GM18868 (cell line): ENCODE measurements around the gene RAB35.

ENCODE experiments used
- ATAC-seq: cut with Tn5 transposase; IDR thresholded peaks from one replicate; pipeline ENCODE4 v1.9.1; 2021; ENCODE audit warnings: mild to moderate bottlenecking, moderate library complexity; ENCODE audit not compliant: unreplicated experiment

Gene RAB35

DNA sequence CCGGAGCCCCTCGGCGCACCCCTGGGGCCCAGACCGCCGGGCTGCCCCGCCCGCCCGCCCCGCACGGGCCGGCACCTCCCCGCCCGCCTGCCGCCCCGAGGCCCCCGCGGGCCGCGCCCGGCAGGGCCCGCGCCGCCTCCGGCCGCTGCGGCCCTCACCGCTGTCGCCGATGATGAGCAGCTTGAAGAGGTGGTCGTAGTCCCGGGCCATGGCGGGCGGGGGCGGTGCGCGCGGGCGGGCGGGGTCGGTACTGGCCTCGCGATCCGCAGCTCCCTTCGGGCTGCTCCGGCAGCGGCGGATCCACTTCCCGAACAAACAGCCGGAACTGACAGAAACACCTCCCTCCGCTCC is at the start of gene RAB35:
Gene RAB35 (minus strand): TSS at position 313 of the 351 bp plus-strand sequence. CDS start 103 bp downstream, at position 210.
- peak; percentile 8 for ATAC-seq

DNA sequence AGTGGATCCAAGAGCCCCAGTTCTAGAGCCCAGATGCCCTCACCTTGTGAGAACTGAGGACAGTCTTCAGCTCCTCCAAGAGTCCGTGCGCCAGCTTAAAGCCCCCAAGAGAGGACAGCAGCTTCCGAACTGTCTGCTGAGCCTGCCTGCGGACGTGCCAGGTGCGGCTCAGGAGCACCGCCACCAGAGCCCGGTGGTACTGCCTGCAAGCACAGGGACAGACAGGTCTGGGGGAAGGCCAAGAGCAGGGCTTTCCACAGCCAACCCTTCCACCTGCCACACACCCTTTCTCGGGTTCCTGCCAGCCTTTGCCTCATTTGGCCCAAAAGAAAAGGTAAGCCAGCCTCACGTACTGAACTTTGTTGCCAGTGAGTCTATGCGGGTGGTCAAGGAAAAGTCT is 47.7 kb upstream of the RAB35 start:
- ATAC-seq: no peak

DNA sequence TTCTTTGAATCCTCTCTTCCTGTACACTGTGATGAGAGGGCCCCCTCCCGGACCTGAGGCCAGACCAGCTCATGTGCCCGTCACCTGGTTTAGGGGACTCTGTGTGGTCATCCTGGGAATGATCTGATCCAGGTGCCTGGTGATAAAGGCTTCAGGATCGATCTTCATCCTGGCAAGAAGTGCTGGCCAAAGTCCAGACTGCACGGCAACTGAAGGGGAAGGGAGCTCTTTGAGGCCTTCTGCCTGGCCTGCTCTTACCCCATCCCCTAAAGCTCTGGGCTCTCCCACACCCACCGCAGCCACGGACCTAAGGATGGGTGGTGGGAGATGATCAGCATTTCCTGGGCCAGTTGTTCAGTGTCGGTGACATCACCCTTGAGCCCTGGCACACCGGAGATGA is 46.2 kb upstream of the RAB35 start:
- no peak for ATAC-seq

DNA sequence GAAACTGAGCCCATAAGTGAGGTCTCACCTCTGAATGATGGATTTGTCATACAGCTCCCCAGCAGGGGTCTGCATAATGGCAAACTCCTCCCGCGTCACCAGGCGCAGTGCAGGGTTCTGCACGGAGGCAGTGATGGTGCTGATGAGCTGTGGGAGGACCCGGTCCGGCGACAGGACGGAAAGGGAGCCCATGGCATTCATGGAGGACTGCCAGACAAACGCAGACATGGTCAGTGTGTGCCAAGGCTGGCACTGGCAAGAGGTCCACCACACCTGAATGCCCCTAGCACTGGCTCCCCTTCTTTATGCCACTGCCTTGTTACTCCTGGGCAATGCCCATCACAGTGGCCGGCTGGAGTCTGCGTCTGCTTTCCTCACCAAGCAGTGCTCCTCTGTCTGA is 45.3 kb upstream of the RAB35 start:
- no peak for ATAC-seq

DNA sequence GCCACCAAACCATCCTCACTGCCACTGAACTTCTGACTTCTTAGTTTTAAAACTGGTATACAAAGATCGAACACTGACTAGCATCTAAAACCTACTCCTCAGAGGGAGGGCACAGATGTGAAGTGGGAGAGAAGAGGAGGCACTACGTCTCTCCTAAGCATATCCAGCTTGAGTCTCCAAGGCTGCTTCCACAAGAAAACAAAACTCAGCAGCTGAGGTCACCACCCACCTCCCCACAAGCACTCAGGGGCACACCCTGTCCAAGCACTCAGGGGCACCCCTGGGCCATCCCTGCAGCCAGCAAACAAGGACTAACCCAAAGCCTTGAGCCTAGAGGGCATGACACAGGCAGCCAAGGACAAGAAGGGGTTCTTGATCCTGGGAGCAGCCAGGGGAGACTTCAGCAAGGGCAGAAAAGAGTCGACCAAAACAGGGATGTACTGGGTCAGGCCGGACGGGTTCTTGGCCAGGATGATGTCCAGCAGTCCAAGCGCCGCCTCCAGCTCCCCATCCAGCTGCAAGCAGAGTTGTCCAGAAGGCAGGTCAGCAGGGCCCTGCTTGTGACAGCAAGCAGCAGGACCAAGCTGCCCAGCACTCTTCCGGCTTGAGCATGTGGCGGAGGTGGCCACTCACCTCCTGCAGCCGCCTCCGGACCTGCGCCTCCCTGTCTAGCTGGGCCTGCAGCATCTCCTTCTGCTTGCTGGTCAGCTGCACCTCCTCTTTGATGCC is 43.1 kb upstream of the RAB35 start:
- no peak for ATAC-seq

DNA sequence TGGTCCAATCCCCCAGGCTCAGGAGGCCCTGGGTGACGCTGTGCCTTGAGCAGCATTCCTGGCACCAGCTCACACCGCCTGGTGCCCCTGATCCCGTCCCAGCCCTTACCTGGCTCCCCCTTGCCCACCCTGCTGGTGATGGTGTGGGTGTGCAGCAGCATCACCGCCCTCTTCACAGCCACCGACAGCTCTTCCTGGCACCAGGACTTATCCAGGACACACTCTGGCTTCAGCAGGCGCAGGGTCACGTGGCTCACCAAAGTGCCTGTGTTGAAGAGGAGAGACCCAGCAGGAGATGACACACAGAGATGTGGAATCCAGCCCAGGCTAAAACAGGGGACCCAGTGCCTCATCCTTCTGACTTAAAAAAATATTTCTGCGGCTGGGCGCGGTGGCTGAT is 41.8 kb upstream of the RAB35 start:
- ATAC-seq: no peak

DNA sequence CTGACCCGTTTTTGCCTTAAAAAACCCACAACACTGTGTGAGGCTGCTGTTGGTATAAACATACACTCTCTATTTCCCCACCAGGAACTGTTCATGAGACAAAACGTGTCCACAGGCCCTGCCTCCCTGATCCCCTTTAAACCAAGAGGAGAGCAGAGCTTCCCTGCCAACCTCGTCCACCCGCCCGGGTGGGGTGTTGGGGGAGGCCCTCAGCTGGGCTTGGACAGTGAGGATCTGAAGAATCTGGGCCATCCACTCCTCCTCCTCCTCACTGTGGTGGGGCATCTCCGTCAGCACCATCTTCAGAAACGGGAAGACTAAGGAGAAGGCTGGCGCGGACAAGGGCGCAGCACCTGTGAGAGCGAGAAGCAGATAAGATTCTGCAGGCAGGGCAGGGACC is 41.1 kb upstream of the RAB35 start:
- ATAC-seq: no peak

DNA sequence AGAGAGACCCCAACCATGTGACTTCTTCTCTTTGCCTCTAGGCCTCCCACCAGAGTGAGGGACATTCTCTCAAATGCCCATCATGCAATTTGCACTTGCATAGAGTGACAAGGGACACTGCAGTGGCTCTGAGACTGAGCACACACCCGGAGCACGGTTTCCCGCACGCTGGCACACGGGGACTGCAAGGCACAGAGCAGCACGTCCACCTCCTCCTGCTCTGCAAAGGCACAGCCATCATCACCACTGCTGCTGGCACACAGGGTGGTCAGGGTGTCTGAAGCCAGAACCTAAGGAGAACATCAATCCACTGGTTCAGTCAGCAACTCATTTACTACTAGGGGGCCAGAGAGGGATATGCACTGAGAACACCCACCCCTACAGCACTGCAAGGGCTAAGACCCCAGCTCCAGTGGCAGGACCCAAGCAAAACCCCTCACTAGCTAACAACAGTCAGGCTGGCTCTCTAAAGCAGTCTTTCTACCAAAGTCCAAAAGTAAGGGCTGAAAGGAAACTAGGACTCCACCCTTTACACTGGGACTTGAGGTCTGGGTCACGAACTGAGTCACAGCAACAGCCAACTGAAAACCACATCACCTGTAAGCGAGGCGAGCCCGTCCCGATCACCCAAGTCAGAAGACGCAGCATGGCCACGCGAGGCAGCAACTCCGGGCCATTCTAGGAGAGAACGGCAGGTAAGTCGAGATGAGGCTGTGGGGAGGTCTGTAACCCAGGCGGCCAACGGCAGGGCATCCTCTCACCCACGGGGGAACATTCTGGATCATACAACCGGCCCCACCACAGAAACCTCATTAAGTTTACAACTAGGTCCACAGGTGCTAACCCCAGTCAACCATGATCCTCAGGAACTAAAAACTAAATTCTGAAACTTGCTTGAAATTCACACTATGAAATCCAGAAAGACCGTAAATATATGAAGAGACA is 40.0 kb upstream of the RAB35 start:
- no peak for ATAC-seq

DNA sequence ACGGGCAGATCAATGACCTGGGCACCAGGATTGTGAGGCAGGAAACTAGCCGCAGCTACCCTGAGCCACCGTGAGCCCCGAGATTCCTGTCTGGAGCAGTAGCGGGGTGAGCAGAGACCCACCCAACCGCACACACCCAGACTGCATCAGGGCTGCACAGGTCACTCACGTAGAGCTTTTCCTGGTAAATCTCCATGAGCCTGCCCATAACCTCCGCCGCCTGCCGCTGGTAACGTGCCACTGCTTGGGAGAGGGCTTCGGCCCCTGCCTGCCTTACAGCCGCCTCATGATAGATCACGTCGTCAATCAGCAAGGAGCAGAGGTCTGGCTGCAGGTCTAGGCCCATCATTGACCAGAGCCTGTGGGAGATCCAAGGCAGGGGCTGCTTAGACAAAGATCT is 38.5 kb upstream of the RAB35 start:
- no peak for ATAC-seq

DNA sequence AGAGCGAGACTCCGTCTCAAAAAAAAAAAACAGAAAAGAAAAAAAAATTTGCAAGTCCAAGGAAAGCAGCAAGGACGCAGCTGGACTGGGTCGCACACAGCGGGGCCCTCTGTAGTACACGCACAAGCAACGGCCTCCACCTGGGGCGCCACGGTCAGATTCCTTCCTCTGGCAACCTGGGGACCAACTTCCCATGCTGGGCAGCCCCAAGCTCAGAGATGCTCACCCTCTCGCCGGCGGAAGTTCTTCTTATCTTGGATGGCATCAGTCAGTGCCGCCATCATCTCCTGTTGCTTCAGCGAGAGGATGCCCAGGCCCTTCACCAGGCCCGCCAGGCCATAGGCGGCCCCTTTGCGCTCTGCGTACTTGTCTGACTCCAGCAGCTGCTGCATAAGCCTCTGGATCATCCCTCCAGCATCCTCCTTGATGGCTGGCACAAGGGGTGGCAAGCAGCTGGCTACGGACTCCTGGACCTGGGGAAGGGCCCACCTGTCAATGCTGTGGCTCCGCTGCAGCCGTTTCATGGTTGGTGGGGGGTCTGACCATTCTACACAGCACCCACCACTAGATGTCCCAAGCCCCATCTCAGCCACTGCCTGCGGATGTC is 34.5 kb upstream of the RAB35 start:
- no peak for ATAC-seq

DNA sequence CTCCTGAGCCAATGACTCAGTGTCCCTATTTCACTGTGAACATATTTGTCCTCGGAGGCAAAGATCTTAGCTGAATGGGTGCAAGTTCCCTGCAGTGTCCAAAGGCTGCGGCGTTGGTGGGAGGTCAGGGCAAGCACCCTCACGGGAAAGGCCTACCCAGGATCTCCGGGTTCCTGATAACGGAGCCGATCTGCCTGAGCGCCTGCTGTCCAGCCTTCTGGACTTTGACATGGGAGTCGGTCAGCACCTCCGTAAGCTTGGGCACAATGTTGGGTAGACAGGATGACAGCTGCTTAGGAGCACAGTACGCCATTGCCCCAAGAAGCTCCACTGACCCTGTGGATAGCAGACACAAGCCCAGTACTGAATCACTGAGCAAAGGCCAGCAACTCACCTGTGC is 31.5 kb upstream of the RAB35 start:
- ATAC-seq: no peak

DNA sequence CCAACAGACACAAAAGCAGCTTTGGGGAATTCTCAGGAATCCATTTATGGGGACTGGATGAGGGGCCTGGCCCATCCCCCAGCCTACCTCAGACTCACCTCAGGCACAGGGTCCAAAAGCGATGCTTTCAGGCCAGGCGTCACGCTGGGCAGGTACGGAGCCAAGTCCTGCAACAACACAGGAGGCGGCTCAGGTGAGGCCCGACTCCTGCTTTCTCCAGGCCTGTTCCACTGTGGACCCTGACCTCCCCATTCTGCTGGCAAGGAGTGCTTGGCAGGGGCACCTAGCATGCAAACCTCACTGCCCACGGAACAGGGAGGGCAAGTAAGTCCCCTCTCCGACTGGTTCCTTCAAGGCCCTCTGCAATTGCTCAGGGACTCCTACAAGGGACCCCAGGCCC is 28.6 kb upstream of the RAB35 start:
- ATAC-seq: no peak

DNA sequence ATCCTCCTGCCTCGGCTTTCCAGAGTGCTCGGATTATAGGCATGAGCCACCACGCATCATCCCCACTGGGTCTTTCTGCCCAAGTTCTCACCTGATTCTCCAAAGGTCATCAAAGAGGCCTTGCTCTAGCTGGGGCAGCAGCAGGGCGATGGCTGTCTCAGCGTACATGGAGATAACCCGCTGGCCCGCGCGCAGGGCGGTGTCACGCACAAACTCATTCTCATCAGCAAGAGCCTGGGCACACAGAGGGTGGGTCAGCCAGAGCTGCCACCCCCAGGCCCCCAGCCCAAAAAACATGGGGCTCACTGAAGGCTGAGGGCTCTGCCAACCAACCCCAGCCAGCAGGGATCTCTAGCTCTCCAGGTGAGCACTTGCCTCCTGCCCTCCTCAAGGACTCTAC is 27.7 kb upstream of the RAB35 start:
- no peak for ATAC-seq

DNA sequence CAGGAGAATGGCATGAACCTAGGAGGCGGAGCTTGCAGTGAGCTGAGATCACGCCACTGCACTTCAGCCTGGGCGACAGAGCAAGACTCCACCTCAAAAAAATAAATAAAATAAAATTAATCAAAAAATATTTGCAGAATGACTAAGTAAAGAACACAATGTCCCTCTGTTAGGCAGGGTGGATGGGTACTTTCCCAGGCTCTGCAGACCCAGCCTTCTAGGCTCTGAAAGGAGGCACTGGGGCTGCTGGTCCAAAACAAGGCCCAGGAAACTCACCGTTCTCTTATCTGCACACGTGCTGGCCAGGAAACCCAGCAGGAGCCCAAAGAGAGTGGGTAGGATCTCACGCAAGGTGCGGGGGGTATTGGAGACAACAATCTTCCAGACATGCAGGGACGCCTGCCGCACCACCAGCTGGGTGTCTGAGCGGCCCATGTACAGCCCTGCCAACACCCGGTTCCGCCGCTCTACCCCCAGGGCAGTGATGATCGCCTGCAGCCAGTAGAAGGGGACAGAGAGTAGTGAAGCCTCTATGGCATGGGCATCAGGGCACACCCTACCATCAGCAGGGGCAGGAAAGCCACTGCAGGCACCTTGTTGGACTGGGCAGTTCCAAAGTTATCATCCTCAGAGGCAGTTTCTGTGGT is 25.8 kb upstream of the RAB35 start:
- ATAC-seq: no peak

DNA sequence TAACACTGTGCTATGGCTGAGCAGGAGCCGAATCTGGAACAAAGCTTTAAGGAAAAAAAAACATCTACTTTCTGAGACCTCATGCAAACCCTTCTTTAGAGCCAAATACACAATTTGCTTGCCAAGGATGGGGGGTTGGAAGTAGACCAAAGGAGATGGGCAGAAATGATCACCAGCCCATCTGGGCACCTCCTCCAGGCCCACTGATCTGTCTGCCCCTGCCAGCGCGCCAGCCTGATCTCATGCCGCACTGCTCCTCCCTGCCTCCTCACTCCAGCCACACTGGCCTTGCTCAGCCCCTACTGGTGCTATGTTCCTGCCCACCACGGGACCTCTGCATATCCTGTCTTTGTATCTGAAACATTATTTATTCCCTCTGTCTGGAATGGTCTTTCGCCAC is 24.8 kb upstream of the RAB35 start:
- no peak for ATAC-seq

DNA sequence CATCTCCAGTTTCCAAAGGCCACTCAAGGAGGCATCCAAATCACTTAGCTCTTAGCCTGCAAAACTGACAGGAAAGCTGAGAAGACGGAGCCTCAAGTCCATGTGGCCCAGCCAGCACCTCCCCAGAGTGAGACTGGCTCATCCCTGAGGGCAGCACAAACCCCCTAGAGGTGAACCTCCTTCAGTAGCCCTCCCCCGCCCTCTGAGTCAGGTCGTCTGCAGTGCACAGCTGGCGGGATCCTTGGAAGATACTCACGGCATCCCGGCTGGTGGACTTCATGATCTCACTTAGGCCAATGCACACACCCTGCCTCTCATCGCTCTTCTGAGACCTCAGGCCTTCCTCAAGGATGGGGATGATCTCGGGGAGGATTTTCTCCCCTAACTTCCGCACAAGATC is 24.1 kb upstream of the RAB35 start:
- no peak for ATAC-seq

DNA sequence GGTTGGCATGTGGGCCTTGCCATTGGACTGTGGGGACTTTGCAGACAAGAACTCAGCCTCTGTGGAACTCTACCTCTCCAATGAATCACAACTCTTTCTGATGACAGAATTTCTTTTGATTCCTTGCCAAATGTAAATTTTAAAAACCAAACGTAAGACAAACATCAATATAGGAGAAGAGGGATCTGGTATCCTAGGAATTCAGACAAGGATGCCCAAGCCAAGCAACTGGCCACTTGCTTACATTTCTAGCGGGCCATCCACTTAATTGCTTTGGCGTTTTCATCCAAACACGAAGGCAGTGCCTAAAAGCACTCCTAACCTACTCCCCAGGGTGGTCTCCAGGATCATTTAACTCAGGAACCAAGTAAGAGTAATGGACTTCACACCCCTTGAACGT is 23.4 kb upstream of the RAB35 start:
- no peak for ATAC-seq

DNA sequence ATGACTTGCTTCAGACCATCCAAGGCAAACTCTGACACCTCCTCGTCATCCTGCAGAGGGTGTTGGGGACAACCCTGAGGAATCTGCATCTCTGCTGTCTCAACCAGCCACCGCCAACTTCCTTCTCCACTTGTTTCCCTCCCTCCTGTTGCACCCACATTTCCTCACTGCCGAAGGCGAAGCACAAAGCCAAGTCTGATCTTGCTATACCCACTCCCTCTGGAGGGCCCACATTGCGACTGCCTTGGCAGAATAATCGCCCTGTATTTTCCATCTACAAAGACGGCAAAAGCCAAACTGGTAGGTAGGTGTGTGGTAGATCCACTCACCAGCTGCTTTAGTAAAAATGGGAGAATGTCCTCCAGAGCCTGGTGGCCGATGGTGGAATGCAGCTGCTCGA is 21.8 kb upstream of the RAB35 start:
- ATAC-seq: no peak

DNA sequence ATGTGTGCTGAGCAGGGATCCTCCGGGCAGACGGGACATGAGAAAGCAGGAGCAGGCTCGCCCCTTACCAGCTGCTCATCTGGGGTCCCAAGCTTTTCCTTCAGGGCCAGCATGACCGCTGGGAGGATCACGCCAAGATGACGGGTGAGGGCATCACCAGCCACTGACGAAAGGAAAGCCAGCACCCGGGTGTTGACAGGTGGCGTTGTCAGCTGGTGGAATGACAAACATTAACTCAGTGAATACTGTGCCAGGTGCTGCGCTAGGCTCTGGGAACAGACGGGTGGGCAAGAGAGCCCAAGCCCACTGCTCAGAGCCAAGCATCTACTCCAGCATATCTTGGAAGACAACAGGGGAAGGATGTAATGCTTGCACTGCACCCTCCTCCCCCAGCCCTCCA is 21.3 kb upstream of the RAB35 start:
- ATAC-seq: no peak

DNA sequence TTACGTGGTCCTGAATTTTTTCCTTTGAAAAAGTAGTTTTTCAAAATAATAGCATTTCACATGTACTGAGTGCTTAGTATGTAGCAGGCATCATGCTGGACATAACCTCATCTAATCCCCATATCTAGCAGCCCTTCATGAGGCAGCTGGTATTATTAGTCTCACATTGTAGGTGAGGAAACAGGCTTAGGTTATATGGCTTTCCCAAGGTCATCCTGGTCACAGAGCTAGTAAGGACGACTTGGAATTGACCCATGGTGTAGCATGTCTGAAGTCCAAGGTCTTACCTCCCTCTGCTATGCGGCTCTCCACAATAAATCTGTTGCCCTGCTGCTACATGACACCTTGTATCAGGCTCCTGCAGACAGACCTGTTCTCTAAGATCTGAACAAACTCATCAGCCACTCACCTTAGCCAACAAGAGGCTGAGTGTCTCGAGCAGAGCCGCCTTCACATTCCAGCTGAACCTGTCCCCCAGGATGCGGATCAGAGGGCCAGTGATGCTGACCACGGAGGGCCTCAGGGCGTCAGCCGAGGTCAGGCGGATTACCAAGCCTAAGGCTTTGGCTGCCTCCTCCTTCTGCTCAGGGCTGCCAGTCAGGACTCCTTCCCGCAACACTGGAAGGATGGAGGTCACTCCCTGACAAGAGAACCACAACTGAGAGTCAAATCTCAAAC is 19.7 kb upstream of the RAB35 start:
- no peak for ATAC-seq
